IMR-90 (cell line): ENCODE data around the gene ZDHHC14. TPM values are rescaled to one million over a fixed set of nuclear protein-coding genes. Genes with fewer than 3 reads are reported as not detected.

Experiments used
- ATAC-seq: fragments of 200-7000 bp; cut with Tn5 transposase; 2 replicates; pipeline ENCODE4 v1.9.1; 2020; ENCODE audit warnings: low read depth, mild to moderate bottlenecking, moderate library complexity
- BruUV-seq: library from RNA; stranded (reverse); fragments of 400-500 nt; replicated peaks from 2 replicates; lab custom pipeline; 2021; lab: Mats Ljungman, UMichigan
- CTCF ChIA-PET: fragments of 300-600 bp; formaldehyde crosslinking; extraction: SDS; loops from one replicate; lab custom pipeline; 2021; ENCODE audit warnings: antibody characterized with exemption; lab: Yijun Ruan, JAX
- POLR2A ChIA-PET: fragments of 300-600 bp; sonication (Branson Sonifier 250); formaldehyde crosslinking; loops from one replicate; lab custom pipeline; 2022; ENCODE audit warnings: antibody characterized with exemption; ENCODE audit not compliant: unreplicated experiment; lab: Charles Lee
- DNase-seq: peaks from one replicate; pipeline ENCODE4 v3.0.0; 2013
- H2AFZ ChIP-seq: replicated peaks from 2 replicates; pipeline ENCODE3; 2013; ENCODE audit warnings: low read length, mild to moderate bottlenecking; ENCODE audit not compliant: poor library complexity
- H2AK5ac ChIP-seq: 2 replicates; pipeline ENCODE4 v1.6.1; 2013; ENCODE audit warnings: low read depth, low read length, inconsistent platforms
- H2AK9ac ChIP-seq: replicated peaks from 2 replicates; pipeline ENCODE3; 2013; ENCODE audit warnings: mild to moderate bottlenecking, low read depth, low read length, moderate library complexity; ENCODE audit not compliant: poor library complexity
- H2BK120ac ChIP-seq: 2 replicates; pipeline ENCODE4 v1.6.1; 2013; ENCODE audit warnings: low read depth, low read length, inconsistent platforms
- H2BK15ac ChIP-seq: 3 replicates; pipeline ENCODE4 v1.6.1; 2013; ENCODE audit warnings: low read depth, low read length, inconsistent platforms
- H2BK20ac ChIP-seq: 2 replicates; pipeline ENCODE4 v1.6.1; 2013; ENCODE audit warnings: low read depth, mild to moderate bottlenecking, inconsistent platforms, low read length, moderate library complexity
- H2BK5ac ChIP-seq: 2 replicates; pipeline ENCODE4 v1.6.1; 2013; ENCODE audit warnings: mild to moderate bottlenecking, low read depth, low read length, inconsistent platforms; ENCODE audit not compliant: poor library complexity, severe bottlenecking
- H3K14ac ChIP-seq: replicated peaks from 2 replicates; pipeline ENCODE4 v1.6.1; 2013; ENCODE audit warnings: low read depth, low read length, inconsistent platforms
- H3K18ac ChIP-seq: 2 replicates; pipeline ENCODE4 v1.6.1; 2013; ENCODE audit warnings: low read depth, low read length, control low read depth
- H3K23ac ChIP-seq: 2 replicates; pipeline ENCODE4 v1.6.1; 2013; ENCODE audit warnings: low read depth, low read length, inconsistent platforms
- H3K27ac ChIP-seq: 2 replicates; pipeline ENCODE4 v1.5.1; 2013; ENCODE audit warnings: mild to moderate bottlenecking, control low read depth, low read length; ENCODE audit not compliant: insufficient read depth
- H3K27me3 ChIP-seq: 2 replicates; pipeline ENCODE4 v1.6.1; 2013; ENCODE audit warnings: low read length; ENCODE audit not compliant: control insufficient read depth, insufficient read depth
- H3K36me3 ChIP-seq: 2 replicates; pipeline ENCODE4 v1.6.1; 2013; ENCODE audit warnings: low read length, mixed read lengths; ENCODE audit not compliant: control insufficient read depth, insufficient read depth
- H3K4ac ChIP-seq: 2 replicates; pipeline ENCODE4 v1.6.1; 2013; ENCODE audit warnings: low read depth, low read length, inconsistent platforms
- H3K4me1 ChIP-seq: 2 replicates; pipeline ENCODE4 v1.6.1; 2013; ENCODE audit warnings: low read length, mixed read lengths; ENCODE audit not compliant: control insufficient read depth, insufficient read depth
- H3K4me2 ChIP-seq: 2 replicates; pipeline ENCODE4 v1.6.1; 2013; ENCODE audit warnings: low read depth, mild to moderate bottlenecking, control low read depth, low read length, moderate library complexity
- H3K4me3 ChIP-seq: 2 replicates; pipeline ENCODE4 v1.5.1; 2013; ENCODE audit warnings: low read depth, mild to moderate bottlenecking, control low read depth, low read length, moderate library complexity; ENCODE audit not compliant: insufficient read depth
- H3K56ac ChIP-seq: 2 replicates; pipeline ENCODE4 v1.6.1; 2013; ENCODE audit warnings: low read length, inconsistent platforms; ENCODE audit not compliant: insufficient read depth; ENCODE audit errors: extremely low read depth
- H3K79me1 ChIP-seq, 2 experiments: 2 replicates each; pipeline ENCODE4 v1.6.1; 2013; ENCODE audit warnings: low read length in 2 of 2, inconsistent platforms in 1 of 2, low read depth in 1 of 2
- H3K9ac ChIP-seq: 2 replicates; pipeline ENCODE4 v1.6.1; 2013; ENCODE audit warnings: low read depth, low read length, control low read depth
- H3K9me1 ChIP-seq: 2 replicates; pipeline ENCODE4 v1.6.1; 2013; ENCODE audit warnings: low read length, inconsistent platforms; ENCODE audit not compliant: insufficient read depth
- H3K9me3 ChIP-seq: 2 replicates; pipeline ENCODE4 v1.6.1; 2013; ENCODE audit warnings: low read length; ENCODE audit not compliant: control insufficient read depth, insufficient read depth
- H4K20me1 ChIP-seq: 2 replicates; pipeline ENCODE4 v1.6.1; 2013; ENCODE audit warnings: low read length, inconsistent platforms; ENCODE audit not compliant: insufficient read depth
- H4K5ac ChIP-seq: 2 replicates; pipeline ENCODE4 v1.6.1; 2013; ENCODE audit warnings: mild to moderate bottlenecking, low read depth, low read length, control low read depth
- H4K8ac ChIP-seq, 2 experiments: 2 replicates each; pipeline ENCODE4 v1.6.1; 2013; ENCODE audit warnings: low read depth in 2 of 2, low read length in 2 of 2, control low read depth in 1 of 2, inconsistent platforms in 1 of 2
- H4K91ac ChIP-seq: 2 replicates; pipeline ENCODE4 v1.6.1; 2013; ENCODE audit warnings: low read depth, low read length, inconsistent platforms; ENCODE audit not compliant: insufficient read depth
- ELK1 ChIP-seq: fragments of 150-350 bp; IDR thresholded peaks from 2 replicates; pipeline ENCODE4 v1.6.1; 2016; ENCODE audit warnings: low read depth, mild to moderate bottlenecking, low read length, moderate library complexity, borderline replicate concordance
- POLR2A ChIP-seq: IDR thresholded peaks from 2 replicates; pipeline ENCODE4 v1.6.1; 2012; ENCODE audit warnings: mild to moderate bottlenecking, low read depth, low read length
- WGBS, 2 experiments: methylation state at CpG; one replicate each; pipeline versions ENCODE4 v1.1.5 to v1.1.7; 2013; ENCODE audit warnings: missing lambda C conversion rate in 2 of 2; ENCODE audit not compliant: insufficient read length in 1 of 2; ENCODE audit errors: extremely low coverage in 2 of 2; 5-methylcytosine and 5-hydroxymethylcytosine counted together
- dilution Hi-C: fragments of 300-500 bp; cut with HindIII; formaldehyde crosslinking; loops from one replicate; pipeline ENCODE4 v1.14.3; 2018; ENCODE audit warnings: low sequenced_read_pairs; ENCODE audit not compliant: unreplicated experiment
- in situ Hi-C: fragments of 300-500 bp; cut with MboI; formaldehyde crosslinking; loops from 3 replicates; pipeline ENCODE4 v1.14.3; 2019; ENCODE audit warnings: low sequenced_read_pairs, inconsistent platforms, mixed read lengths
- intact Hi-C: fragments of 100-400 bp; cut with micrococcal nuclease; formaldehyde crosslinking; loops from 2 replicates; pipeline ENCODE4 v1.10.0; 2022
- polyA plus RNA-seq, 3 experiments: library from polyadenylated mRNA; depleted of rRNA; stranded (reverse); fragments of >200 nt; gene quantifications; 2 replicates each; pipeline ENCODE4 v1.2.3, GENCODE V29; 2012; ENCODE audit warnings: low replicate concordance in 1 of 3
- total RNA-seq: library from RNA; depleted of rRNA; stranded (reverse); fragments of >200 nt; gene quantifications from 2 replicates; pipeline ENCODE4 v1.2.3, GENCODE V29; 2012

The ZDHHC14 gene
- total and polyA plus RNA-seq, 2 of the 4 experiments (the other 2 are of a cell fraction) = 0.90 to 2.0 TPM

DNA sequence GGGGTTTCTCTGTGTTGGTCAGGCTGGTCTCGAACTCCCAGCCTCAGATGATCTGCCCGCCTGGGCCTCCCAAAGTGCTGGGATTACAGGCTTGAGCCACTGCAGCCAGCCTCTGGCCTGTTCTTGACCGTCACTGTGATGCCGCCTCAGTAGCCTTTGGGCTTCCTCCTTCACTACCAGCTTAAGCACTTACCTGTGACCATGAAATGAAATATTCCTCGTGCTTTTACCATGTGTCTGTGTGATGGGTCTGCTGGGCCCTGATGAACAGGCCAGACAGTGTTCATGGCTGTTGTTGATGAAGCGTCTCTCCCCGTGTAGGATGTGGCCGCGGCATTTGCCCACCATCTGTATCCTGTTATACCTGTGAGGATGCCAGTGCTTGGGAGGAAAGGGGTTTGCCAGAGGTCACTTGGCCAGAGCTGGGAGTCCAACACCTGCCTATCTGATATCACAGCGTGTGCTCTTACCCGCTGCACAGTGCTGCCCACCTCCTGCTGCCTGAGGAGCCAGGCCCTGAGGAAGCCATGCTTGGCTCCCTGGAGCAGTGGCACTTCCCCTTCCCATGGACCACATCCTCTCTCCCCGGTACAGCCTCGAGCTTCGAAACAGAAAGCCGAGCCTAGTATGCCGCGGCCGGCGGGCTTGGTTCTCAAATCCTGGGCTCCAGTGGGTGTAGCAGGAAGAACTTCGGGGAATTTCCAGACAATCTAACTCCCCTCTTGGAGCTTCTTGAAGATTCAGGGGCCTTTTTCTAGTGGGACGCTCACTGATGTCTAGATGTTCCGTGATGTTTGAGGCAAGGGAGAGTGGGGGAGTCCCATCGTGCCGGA, 167.9 kb downstream of the ZDHHC14 start:
- no peaks in the 10 kb centered on the region for H3K9me1 ChIP-seq
- no peaks in the 10 kb centered on the region for H4K20me1 ChIP-seq
- WGBS, 2 experiments = 100% methylated on average over 3 of the region's 24 CpGs; no CpG with 5 or more reads in 1 of the 2 experiments
- H2BK120ac ChIP-seq = no peak overlapping the region
- H3K27me3 ChIP-seq = no peaks in the 10 kb centered on the region; the same call in 1 of the 2 replicates
- no peak overlapping the region for H3K14ac ChIP-seq
- H3K56ac ChIP-seq = no peak overlapping the region
- DNase-seq (no peak), ATAC-seq (no peak)
- BruUV-seq = no TSS peak
- no peak overlapping the region for H3K4me2 ChIP-seq
- no peak overlapping the region for H3K4ac ChIP-seq
- POLR2A ChIA-PET = no interaction called here
- no peaks in the 10 kb centered on the region for H3K79me1 ChIP-seq
- intact Hi-C loops = no loop called here
- CTCF ChIA-PET = no interaction called here
- H3K9me3 ChIP-seq = no peaks in the 10 kb centered on the region
- no peak overlapping the region for H3K23ac ChIP-seq
- no peak overlapping the region for H3K18ac ChIP-seq
- no peak overlapping the region for H2BK20ac ChIP-seq
- no peak for TF ChIP-seq ELK1
- no peak for TF ChIP-seq POLR2A
- no peak overlapping the region for H4K91ac ChIP-seq
- H3K36me3 ChIP-seq = no peaks in the 10 kb centered on the region
- H2AK9ac ChIP-seq = no peak overlapping the region
- no peak overlapping the region for H4K8ac ChIP-seq
- no peak overlapping the region for H3K4me3 ChIP-seq
- H2BK15ac ChIP-seq = no peak overlapping the region
- H4K5ac ChIP-seq = no peak overlapping the region
- H3K27ac ChIP-seq = no peak overlapping the region
- no peak overlapping the region for H2AFZ ChIP-seq
- dilution Hi-C loops = no loop called here
- no peaks in the 10 kb centered on the region for H3K4me1 ChIP-seq
- H3K9ac ChIP-seq = no peak overlapping the region
- H2BK5ac ChIP-seq = no peak overlapping the region
- in situ Hi-C loops = no loop called here
- H2AK5ac ChIP-seq = no peak overlapping the region
